Measurements from ENCODE around the gene TGFBI. TPM values are rescaled to one million over a fixed set of nuclear protein-coding genes. Genes with fewer than 3 reads are reported as not detected.

TGFBI gene
- total and polyA plus RNA-seq, 9 of the 15 experiments (the other 6 are each of a cell fraction or from before 2014, with no cell fraction given) = 0.05 to 0.62 (median 0.08) TPM; not detected in 6

GRCh38 chr5:136028782-136029742 is at the start of gene TGFBI (continued):
- no peak for TF ChIP-seq RERE (CRISPR knock-in tag; IDR thresholded peaks at IDR 0.05; ENCODE audit: borderline replicate concordance)

- no peak overlapping the region for H3K9ac ChIP-seq (ENCODE audit: insufficient read depth in 1 of 2, low read depth in 2 of 2, low read length in 2 of 2)
- H3K27ac ChIP-seq (ENCODE audit: extremely low read depth, low read depth, low read length) = no peak overlapping the region
- ChIA-PET CTCF (ENCODE audit: low intra/inter-chr PET ratio) (interaction anchor here (0.7 kb wide), 1 partner anchor 80 kb away, joined by 5 read pairs; no protein-coding TSS in a partner anchor), POLR2A (interaction anchor here (1.6 kb wide), 1 partner anchor 8 kb away, joined by 4 read pairs; no protein-coding TSS in a partner anchor)
- no peaks in the 10 kb centered on the region for H3K9me3 ChIP-seq (replicated peaks; ENCODE audit: control insufficient read depth, insufficient read depth, low read depth, low read length)
- H2AFZ ChIP-seq (ENCODE audit: low read depth, low read length) = no peak overlapping the region
- no peak overlapping the region for H3K4me2 ChIP-seq (ENCODE audit: insufficient read depth, low read length)
- no peak for FAIRE-seq
- H3K4me1 ChIP-seq (replicated peaks in 1 of 2; ENCODE audit: control insufficient read depth in 2 of 2, insufficient read depth in 2 of 2, low read length in 2 of 2) = peaks cover 0 to 4% of the 10 kb centered on the region in 2 experiments; a peak in 2 of 5 replicates
- no peak overlapping the region for H3K4me3 ChIP-seq
- BruUV-seq (replicated peaks) = no TSS peak
- H3K27me3 ChIP-seq (ENCODE audit: control insufficient read depth in 2 of 2, insufficient read depth in 2 of 2, low read length in 2 of 2) = peaks cover 0 to 9% of the 10 kb centered on the region in 2 experiments; a peak in 3 of 5 replicates
- 10% methylated on average over 2 of the region's 2 CpGs for WGBS (ENCODE audit: insufficient coverage, low coverage, missing lambda C conversion rate)
- no peaks in the 10 kb centered on the region for H3K9me1 ChIP-seq (ENCODE audit: control insufficient read depth, insufficient read depth, low read length)
- in situ Hi-C loops (cut with MboI) (no loop called here), intact Hi-C loops (cut with micrococcal nuclease) (loop anchor here (10.0 kb wide), 1 partner anchor 196 kb away; no protein-coding TSS in a partner anchor)
- no peaks in the 10 kb centered on the region for H3K36me3 ChIP-seq (ENCODE audit: control insufficient read depth, insufficient read depth, low read length)
- ATAC-seq = no peak
- no peak for DNase-seq (ENCODE audit: extremely low read depth in 1 of 4, low spot score in 3 of 4)
- no peaks in the 10 kb centered on the region for H4K20me1 ChIP-seq (replicated peaks; ENCODE audit: control insufficient read depth, insufficient read depth, low read length)
- no peaks in the 10 kb centered on the region for H3K79me2 ChIP-seq (ENCODE audit: control insufficient read depth, insufficient read depth, low read length)
- TF ChIP-seq MCM7 (IDR thresholded peaks at IDR 0.05) = no peak
- TF ChIP-seq MITF (IDR thresholded peaks at IDR 0.05) = no peak
- no peak for TF ChIP-seq SAFB (IDR thresholded peaks at IDR 0.05; ENCODE audit: borderline replicate concordance, low read depth, low read length)
- TF ChIP-seq ZKSCAN1 (IDR thresholded peaks at IDR 0.05; ENCODE audit: low read depth, low read length) = no peak
- TF ChIP-seq DIDO1 (tag; IDR thresholded peaks at IDR 0.05; ENCODE audit: low read depth) = no peak
- no peak for TF ChIP-seq SMAD4 (CRISPR knock-in tag; conservative IDR thresholded peaks at IDR 0.05)
- TF ChIP-seq CBX3 (IDR thresholded peaks at IDR 0.05; ENCODE audit: borderline replicate concordance in 1 of 2, low read length in 2 of 2) = no peak
- no peak for TF ChIP-seq GTF2A2 (tag; IDR thresholded peaks at IDR 0.05)
- no peak for TF ChIP-seq GABPB2 (CRISPR knock-in tag; conservative IDR thresholded peaks at IDR 0.05)
- TF ChIP-seq THRB (CRISPR knock-in tag; conservative IDR thresholded peaks at IDR 0.05) = no peak
Observed at GRCh38 chr5:135978993-135979392, 49.8 kb upstream of the TGFBI start.
